GM20431 (cell line): ENCODE results near the gene THBD.

Experiments used
- in situ Hi-C: fragments of 300-500 bp; cut with MseI, MboI; formaldehyde crosslinking; loops from one replicate; pipeline ENCODE4 v1.15.0; 2020; ENCODE audit warnings: low sequenced_read_pairs; ENCODE audit not compliant: unreplicated experiment

THBD gene

DNA sequence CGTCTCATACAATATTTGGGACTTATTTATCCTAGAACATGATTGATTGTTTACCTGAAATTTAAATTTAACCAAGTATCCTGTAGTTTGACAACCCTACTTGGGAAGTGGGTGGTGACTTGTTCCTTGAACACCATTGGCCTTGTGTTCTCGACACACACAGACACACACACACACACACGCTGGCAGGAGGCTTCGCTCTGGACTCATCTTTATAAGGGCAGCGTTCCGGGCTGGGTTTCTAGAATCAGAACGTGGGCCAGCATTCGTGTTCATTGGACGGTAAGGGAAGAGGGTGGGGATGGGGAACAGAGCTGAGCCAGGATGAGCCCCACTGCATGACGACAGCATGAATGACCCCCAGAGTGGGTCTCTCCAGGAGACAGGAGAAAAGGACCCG, 30.5 kb downstream of the THBD start:
- in situ Hi-C loops = no loop called here

DNA sequence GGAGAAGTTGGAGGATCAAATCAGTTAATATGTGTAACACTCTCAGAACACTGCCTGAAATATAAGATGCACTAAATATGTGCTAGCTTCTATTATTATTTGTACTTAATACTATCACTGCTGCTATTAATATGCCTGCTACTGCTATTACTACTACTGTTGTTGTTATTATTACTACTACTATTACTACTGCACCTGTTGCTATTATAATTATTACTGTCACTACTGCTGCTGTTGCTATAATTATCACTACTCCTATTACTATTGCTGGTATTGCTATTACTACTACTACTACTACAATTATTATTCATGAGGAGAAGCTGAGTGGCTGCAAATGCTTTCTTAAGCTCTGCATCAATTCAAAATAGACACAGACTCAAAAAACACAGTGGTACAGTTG, 31.0 kb downstream of the THBD start:
- in situ Hi-C loops = no loop called here

DNA sequence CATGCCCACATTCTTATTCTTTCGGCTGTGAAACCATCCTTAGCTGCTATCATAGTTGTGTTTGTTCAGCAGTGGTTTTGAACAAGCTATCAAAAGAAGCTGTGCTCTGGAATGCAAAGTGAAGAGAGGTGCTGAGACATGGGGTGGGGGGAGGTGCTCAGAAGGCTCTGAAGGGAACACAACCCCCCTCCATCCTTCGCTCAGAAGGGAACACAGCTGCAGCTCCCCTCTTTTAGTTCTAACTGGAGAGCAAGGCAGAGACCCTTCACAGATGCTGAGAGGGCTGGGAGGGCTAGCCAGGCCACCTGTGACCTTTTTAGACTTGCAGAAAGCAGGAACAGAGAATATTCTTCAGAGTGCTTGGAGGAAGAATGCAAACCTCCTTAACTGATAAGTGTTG, 32.0 kb downstream of the THBD start:
- in situ Hi-C loops = no loop called here

DNA sequence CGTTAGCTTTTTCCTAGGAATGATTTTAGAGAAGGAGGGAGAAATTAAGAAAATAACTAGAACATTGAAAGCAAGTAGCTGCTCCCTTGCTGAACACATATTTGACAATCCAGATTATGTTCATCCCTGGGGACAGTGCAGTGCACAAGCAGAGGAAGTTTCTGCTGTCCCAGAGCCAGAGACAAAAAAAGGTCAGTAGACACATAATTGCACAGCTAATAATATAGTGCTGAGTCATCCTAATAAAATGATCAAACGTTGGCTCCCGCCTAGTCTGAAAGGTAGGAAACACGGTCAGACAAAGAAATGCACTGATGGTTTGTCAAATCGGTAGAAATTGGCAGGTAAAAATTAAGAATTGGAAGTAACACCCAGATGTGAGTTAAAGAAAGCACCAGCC, 36.0 kb downstream of the THBD start:
- in situ Hi-C loops = no loop called here

DNA sequence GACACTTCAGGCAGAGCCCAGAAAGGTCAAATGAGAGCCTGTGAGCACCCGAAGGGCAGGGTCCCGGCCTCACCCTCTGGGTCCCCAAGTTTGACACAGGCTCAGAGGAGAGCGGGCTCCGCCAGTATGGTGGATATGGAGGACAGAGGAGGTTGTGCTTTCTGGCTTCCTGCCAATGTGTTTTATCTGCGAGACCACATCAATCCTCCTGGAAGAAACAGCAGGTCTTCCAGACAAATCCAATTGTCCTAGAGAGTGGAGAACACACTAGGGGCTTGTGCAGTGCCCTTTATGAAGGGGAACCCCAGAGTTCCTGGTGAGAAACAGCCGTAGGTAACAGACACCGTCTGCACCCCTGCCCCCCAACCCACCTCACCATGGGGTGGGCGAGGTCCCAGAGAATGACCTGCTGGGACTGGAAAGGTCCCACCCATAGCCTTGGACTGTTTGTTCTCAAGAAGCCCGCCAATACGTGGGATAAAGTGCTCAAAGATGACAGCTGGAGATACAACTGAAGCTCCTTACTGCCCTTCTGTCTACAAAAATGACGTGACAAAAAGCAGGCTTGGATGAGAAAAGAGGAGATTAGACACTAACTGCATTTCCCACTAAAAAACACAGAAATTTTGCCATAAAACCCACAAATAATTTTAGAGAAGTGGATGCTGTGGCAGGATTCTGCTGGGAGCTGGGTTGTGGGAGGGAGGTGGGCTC, 38.3 kb downstream of the THBD start:
- in situ Hi-C loops = no loop called here

DNA sequence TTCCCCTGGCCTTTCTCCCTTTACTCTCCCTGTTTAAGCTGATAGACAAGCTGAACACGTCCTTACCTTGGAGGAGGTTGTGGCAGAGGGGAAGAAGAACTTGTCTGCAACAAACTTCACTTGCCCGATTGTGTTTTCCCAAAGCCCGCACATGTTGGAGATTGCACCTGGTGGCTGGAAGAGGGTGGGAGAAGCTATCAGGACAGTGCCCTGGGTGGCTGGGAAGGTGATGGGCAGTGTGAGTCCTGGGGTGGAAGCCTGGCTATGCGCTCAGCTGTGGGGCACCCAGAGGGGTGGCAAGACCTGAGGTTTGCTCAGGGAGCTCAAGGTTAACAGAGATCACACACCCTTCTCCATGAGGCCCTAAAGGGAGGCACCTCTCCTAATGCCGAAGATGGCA, 39.4 kb downstream of the THBD start:
- in situ Hi-C loops = no loop called here

DNA sequence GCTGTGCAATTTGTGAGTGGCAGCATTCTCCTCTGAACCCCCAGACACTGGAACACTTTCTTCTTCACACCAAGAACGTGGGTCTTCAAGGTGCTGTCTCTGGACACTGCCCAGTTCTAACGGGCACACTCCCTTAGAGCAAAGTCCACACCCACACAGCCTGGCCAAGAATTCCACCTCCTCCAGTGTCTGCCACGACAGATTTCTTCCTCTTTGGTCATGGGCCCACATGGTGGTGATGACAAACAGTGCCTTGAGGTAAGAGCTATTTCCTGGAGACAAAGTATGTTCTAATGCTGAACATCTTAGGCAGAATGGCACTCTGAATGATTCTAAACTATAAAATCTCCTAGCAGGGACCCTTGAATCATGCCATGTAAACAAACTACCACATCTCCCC, 39.8 kb downstream of the THBD start:
- in situ Hi-C loops = no loop called here

DNA sequence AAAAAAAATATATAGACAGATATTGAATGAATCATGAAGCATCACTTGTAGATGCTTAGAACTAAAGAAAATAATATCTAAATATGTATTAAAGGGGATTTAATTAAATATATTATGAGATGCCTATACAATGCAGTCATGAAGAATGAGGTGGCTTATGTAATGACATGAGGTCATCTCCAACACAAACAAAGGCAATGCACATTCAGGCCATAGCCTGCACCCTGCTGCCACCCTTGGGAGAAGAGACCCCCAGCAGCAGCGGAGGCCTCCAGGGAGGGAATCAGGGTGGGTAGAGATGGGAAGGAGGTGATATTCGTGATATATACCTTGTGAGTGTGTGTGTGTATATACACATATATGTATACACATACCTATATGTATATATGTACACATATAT, 40.8 kb downstream of the THBD start:
- in situ Hi-C loops = no loop called here

DNA sequence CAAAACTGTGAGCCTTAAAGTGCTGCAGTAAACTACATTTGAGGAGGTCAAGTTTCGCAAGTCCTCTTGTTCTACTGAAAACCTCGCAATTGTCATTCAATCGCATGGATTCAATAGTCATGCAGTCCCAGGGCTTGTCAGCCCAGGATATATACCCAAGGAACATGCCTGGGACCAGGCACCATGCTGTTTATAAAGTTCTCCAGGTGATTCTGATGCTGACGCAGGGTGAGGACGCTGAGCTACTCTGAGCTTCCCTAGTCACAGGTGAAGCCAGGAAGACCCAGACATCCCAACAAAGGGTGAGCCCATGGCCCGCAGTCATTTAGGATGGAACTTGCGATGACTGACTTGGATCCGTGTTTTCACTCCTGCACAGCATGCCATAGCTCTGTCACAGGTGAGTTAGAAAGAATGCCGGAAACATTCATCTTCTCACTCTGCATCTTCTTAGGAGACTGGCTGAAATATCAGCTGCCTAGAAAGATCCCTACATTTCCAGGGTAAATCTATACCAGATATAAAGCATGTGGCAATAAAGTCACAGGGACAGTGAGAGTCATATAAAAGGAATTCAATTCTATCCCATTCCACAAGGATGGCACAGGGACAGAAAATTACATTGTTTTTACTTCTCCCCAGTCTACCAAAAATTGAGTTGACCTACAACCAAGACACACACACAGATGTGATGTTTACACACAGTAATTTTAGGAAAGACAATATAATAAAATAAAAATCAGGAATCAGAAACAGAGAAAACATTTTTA, 41.4 kb downstream of the THBD start:
- in situ Hi-C loops = no loop called here

DNA sequence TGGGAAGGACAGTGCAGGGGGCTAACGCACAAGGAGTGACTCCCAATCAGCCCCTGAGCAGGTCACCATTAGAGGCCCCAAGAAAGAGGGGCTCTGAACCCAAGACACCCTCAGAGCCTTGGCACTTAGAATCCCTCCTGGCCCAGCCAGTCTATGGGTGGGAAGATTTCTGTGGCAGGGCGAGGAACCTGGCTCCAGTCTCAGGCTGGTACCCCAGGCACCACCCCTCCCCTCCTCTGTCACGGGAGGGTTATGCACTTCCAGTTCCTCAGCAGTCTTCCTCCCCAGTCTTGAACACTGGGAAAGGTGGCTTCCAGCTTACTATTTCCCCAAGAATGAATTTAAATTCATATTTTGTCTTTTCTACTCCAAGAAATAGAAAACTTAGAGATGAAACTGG, 42.0 kb downstream of the THBD start:
- in situ Hi-C loops = no loop called here

DNA sequence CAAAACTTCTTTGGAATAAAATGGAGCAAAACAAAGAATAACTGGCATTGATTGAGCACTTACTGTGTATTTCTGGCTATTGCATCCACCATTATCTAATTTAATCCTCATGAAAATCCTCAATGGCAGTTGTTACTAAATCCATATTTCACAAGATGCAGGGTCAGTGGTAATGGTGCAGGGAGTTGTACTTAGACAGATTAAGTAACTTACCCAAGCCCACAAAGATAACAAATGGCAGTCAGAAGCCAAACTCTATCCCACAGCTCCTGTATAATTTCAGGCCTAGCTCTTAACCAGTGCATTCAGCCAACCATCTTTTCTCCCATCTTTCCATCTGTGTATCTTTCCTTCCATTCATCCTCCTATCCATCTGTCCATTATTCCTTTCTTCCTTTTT, 43.7 kb downstream of the THBD start:
- in situ Hi-C loops = no loop called here

DNA sequence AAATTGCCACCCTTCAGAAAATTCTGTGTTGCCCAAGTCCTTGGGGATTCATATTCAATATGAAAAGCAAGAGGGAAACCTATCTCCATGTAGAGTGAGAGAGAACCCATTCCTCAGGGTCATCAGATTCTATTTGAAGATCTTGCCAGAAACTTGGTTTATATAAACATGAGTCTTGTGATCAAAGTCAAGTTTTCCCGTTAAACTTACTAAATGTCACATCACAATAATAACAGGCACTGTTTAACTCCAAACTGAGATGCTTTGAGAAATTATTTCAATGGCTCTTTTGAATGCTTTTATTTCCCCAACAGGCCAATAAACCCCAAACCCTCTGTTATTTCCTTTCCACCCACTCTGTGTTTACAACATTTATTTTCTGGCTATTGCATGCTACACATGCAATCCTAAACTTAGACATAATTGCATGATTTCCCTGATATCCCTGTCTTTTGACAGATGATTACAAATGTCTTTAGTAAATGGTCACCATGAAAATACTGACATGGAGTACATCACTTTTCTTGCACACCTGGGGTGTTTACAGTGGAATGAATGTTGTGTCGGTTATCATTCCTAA, 45.5 kb downstream of the THBD start:
- in situ Hi-C loops = no loop called here

DNA sequence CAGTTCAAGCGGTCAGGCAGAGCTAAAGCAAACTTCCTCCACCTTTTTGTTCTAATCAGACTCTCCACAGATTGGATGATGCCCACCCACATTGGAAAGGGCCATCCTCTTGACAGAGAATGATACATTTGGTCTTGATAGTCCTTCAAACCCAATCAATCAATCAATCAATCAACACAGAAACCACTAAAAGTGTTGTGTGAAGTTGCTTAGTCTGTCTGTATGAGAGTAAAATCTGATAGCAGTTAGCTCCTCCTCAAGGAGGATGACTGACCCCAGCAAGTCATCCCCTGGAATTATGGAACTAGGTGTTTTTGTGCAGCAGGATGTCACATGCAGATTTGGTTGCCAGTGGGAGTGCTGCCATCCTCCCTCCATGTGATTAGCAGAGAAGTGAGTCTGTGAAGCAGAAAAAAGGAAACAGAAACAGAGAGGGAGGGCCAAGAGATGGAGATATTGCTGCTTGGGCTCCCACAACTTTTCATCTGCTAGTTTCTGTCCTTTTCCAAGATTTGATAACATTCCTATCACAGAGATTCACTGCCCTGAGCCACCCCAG, 46.3 kb downstream of the THBD start:
- in situ Hi-C loops = no loop called here

DNA sequence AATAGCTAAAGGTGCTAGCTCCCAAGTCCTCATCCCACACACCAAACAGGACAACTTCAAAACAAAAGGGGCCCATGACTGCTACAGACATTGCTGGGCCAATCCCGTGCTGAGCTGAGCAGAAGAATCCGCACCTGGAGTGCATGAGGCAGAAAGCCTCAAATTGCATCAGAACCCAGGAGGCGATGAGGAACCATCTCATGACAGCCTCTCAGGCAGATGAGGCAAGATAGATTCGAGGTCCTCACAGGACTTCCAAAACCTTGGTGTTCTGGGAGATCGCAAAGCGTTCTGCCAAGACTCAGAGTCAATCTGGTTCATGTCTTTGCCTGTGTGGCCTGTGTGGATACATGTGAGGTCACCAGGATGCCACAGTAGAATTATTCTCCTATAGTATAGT, 47.2 kb downstream of the THBD start:
- in situ Hi-C loops = no loop called here

DNA sequence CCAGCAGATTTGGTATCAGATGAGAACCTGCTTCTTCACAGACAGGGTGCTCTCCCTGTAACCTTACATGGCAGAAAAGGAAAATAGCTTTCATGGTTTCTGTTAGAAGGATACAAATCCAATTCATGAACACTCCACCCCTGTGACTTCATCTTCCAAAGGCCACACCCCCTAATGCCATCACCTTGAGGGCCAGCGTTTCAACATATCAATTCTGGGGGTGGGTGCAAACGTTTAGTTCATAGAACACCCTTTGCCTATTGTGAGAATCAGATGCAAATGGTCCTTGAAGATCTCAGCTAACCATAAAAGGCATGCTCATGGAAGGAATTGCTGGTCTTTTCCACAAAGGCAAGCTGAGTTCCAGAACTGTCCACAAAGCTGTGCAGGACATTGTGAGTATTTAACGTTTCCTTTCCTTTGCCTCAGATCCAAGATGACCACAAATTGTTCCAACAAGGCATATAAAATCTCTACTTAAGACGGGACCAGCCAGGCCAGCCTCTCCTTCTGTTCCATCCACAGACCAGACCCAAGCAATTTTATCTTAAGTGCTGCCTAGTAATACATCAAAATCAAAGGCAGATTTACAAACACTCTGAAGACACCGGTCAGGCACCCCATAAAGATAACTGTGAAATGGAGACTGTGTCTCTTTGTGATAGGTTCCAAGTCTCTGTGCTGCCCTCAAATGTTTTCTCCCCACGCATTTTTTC, 49.1 kb downstream of the THBD start:
- in situ Hi-C loops = no loop called here

DNA sequence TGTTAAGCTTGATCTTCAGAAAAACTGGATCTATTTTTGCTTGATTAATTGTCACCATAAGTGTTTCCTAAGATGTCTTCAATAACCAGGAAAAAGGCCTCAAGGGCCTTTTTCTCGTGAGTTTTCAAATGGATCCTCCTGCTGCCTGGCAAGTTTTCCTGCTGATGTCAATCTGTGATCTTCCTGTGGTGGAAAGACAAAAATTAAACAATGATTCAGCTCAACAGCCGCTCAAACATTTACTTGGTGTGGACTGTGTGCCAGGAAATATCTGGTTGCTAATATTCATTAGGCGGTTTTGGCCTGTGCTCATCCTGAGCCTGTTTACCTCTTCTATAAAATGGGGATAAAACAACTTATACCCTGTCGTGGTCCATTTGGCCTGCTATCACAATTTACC, 49.7 kb downstream of the THBD start:
- in situ Hi-C loops = no loop called here

DNA sequence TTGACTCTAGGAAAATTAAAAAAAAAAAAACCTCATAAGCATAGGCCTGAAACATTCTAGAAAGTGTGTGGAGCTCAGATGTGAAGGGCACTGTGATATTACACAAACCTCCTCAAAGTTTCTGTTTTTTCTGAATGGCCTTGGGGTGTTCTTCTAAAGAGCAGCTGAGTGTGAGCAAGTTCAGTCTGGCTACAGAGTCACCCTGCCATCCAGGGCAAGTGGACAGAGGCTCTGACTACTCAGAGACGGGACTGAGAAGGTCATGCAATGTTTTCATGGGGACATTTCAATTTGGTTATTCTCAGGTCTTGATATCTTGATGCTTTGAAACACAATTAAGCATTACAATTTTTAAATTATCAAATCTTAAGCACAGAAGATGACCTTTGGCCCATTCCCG, 51.0 kb downstream of the THBD start:
- in situ Hi-C loops = no loop called here

DNA sequence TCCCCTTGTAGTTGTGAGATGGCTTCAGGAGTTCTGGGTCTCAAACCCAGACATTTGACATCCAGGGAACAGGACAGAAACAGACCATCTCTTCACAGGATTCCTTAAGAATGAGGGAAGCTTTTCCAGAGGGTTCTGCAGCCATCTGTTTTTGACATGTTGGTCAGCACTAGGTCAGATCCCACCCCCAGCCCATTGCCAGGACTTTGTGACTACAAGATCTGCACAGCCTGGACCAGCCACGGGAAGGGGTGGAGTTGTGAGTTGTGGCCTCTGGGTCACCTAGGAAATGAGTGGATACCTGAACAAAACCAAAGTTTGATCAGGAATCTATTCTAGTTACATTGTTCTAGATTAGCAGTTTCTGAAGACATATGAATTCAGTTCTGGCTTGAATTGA, 53.5 kb downstream of the THBD start:
- in situ Hi-C loops = no loop called here
